ENCODE measurements around the gene LZTFL1.

DNA sequence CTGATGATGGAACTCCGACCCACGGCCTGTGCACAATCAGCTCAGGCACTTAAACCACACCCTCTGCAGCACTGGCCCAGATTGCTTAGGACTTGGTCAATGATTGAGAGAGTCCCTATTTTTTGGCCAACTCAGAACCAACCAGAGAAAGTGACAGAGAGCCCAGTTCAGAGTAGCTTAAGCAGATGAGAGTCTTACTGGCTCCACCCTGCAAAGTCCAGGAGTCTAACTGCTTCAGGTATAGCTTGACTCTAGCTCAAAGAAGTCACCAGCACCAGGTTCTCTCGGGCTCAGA lies 65.7 kb downstream of the LZTFL1 start:
- TF ChIP-seq, protein P1, sequence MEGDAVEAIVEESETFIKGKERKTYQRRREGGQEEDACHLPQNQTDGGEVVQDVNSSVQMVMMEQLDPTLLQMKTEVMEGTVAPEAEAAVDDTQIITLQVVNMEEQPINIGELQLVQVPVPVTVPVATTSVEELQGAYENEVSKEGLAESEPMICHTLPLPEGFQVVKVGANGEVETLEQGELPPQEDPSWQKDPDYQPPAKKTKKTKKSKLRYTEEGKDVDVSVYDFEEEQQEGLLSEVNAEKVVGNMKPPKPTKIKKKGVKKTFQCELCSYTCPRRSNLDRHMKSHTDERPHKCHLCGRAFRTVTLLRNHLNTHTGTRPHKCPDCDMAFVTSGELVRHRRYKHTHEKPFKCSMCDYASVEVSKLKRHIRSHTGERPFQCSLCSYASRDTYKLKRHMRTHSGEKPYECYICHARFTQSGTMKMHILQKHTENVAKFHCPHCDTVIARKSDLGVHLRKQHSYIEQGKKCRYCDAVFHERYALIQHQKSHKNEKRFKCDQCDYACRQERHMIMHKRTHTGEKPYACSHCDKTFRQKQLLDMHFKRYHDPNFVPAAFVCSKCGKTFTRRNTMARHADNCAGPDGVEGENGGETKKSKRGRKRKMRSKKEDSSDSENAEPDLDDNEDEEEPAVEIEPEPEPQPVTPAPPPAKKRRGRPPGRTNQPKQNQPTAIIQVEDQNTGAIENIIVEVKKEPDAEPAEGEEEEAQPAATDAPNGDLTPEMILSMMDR (conservative IDR thresholded peaks at IDR 0.05; ENCODE audit: low read depth, low read length), result no peak
- TF ChIP-seq EZH2 (IDR thresholded peaks at IDR 0.05; ENCODE audit: borderline replicate concordance, low read depth, low read length, poor library complexity, severe bottlenecking), result no peak
